H1 (cell line): Measurements from ENCODE around the gene AKR1C1. TPM values are rescaled to one million over a fixed set of nuclear protein-coding genes. Genes with fewer than 3 reads are reported as not detected.
"Not testable (repeated sequence)": the region's sequence is repeated elsewhere in the genome, so short reads cannot be mapped to it uniquely, and the experiment has no call there.

Experiments used
- CTCF ChIA-PET: fragments of 300-600 bp; sonication (Branson Sonifier 250); formaldehyde crosslinking; loops from one replicate; lab custom pipeline; 2021; ENCODE audit not compliant: partially characterized antibody; lab: Charles Lee
- POLR2A ChIA-PET: fragments of 300-600 bp; sonication (Branson Sonifier 250); formaldehyde crosslinking; loops from one replicate; lab custom pipeline; 2021; ENCODE audit warnings: inconsistent platforms; ENCODE audit not compliant: partially characterized antibody; lab: Charles Lee
- DNase-seq, 2 experiments: peaks; one replicate each; pipeline versions ENCODE4 v3.0.0 to v3.0.0-alpha.2; 2010 to 2022; ENCODE audit warnings: low spot score in 2 of 2, low read depth in 1 of 2, mixed read lengths in 1 of 2
- FAIRE-seq: peaks from 2 replicates; lab custom pipeline; 2011; peaks lifted over from hg19 to GRCh38; lab: Jason Lieb, UNC
- H2AFZ ChIP-seq: 2 replicates; pipeline ENCODE4 v1.8.1; 2012; ENCODE audit warnings: low read length, inconsistent platforms
- H2AK5ac ChIP-seq: 2 replicates; pipeline ENCODE4 v1.6.1; 2013; ENCODE audit warnings: low read depth, low read length
- H2BK120ac ChIP-seq: replicated peaks from 2 replicates; pipeline ENCODE3; 2013; ENCODE audit warnings: low read depth, low read length, inconsistent platforms
- H2BK12ac ChIP-seq: 2 replicates; pipeline ENCODE4 v1.6.1; 2013; ENCODE audit warnings: low read depth, low read length
- H2BK15ac ChIP-seq: 2 replicates; pipeline ENCODE4 v1.6.1; 2013; ENCODE audit warnings: low read length
- H2BK20ac ChIP-seq: 2 replicates; pipeline ENCODE4 v1.6.1; 2013; ENCODE audit warnings: low read length
- H2BK5ac ChIP-seq: 2 replicates; pipeline ENCODE4 v1.6.1; 2013; ENCODE audit warnings: low read depth, low read length
- H3K14ac ChIP-seq: 2 replicates; pipeline ENCODE4 v1.6.1; 2013; ENCODE audit warnings: inconsistent platforms; ENCODE audit not compliant: insufficient read length
- H3K18ac ChIP-seq: 2 replicates; pipeline ENCODE4 v1.6.1; 2013; ENCODE audit warnings: low read length; ENCODE audit errors: extremely low read depth
- H3K23ac ChIP-seq: 2 replicates; pipeline ENCODE4 v1.6.1; 2013; ENCODE audit warnings: inconsistent platforms; ENCODE audit not compliant: insufficient read length
- H3K23me2 ChIP-seq: 2 replicates; pipeline ENCODE4 v1.6.1; 2013; ENCODE audit warnings: low read depth, low read length
- H3K27ac ChIP-seq: 2 replicates; pipeline ENCODE4 v1.6.1; 2011; ENCODE audit warnings: low read depth, low read length, inconsistent platforms
- H3K27me3 ChIP-seq, 4 experiments: replicated peaks in 1 of 4; 1 replicate in 1 of 4; 2 replicates in 3 of 4; pipeline versions ENCODE4 v1.6.1 to v1.8.1; 2011 to 2013; ENCODE audit warnings: low read length in 3 of 4, mild to moderate bottlenecking in 3 of 4, inconsistent platforms in 2 of 4, mixed read lengths in 2 of 4, moderate library complexity in 1 of 4; ENCODE audit not compliant: control insufficient read depth in 3 of 4, insufficient read depth in 3 of 4; ENCODE audit errors: extremely low read depth in 1 of 4
- H3K36me3 ChIP-seq, 4 experiments: 2 replicates each; pipeline versions ENCODE4 v1.6.1 to v1.8.1; 2011 to 2013; ENCODE audit warnings: mild to moderate bottlenecking in 4 of 4, low read length in 3 of 4, moderate library complexity in 2 of 4, control low read depth in 1 of 4, inconsistent platforms in 1 of 4; ENCODE audit not compliant: insufficient read depth in 4 of 4, control insufficient read depth in 2 of 4
- H3K4ac ChIP-seq: replicated peaks from 2 replicates; pipeline ENCODE3; 2013; ENCODE audit warnings: low read length, low read depth, mixed read lengths, inconsistent platforms; ENCODE audit not compliant: insufficient read length
- H3K4me1 ChIP-seq, 4 experiments: replicated peaks in 1 of 4; 1 replicate in 1 of 4; 2 replicates in 3 of 4; pipeline versions ENCODE4 v1.6.1 to v1.8.1; 2011 to 2013; ENCODE audit warnings: low read length in 3 of 4, inconsistent platforms in 2 of 4, mixed read lengths in 1 of 4; ENCODE audit not compliant: insufficient read depth in 4 of 4, control insufficient read depth in 3 of 4
- H3K4me2 ChIP-seq, 2 experiments: 2 replicates each; pipeline versions ENCODE4 v1.6.1 to v1.8.1; 2011 to 2013; ENCODE audit warnings: low read depth in 2 of 2, low read length in 2 of 2, control low read depth in 1 of 2, inconsistent platforms in 1 of 2, mild to moderate bottlenecking in 1 of 2; ENCODE audit not compliant: insufficient read depth in 1 of 2
- H3K4me3 ChIP-seq, 4 experiments: fragments of 200-600, 300-600 bp in 1 of 4; sonication (generic), shearing (Covaris generic), sonication (Bioruptor Twin) in 1 of 4; 2 replicates each; pipeline versions ENCODE4 v1.5.1 to v1.8.1; 2011 to 2016; ENCODE audit warnings: low read length in 4 of 4, low read depth in 3 of 4, control low read depth in 2 of 4, inconsistent platforms in 2 of 4, mild to moderate bottlenecking in 2 of 4, mixed read lengths in 1 of 4, moderate library complexity in 1 of 4; ENCODE audit not compliant: insufficient read depth in 2 of 4; ENCODE audit errors: extremely low read depth in 1 of 4
- H3K56ac ChIP-seq: replicated peaks from 2 replicates; pipeline ENCODE3; 2013; ENCODE audit warnings: low read depth, mild to moderate bottlenecking, mixed read lengths, low read length, inconsistent platforms; ENCODE audit not compliant: insufficient read length
- H3K79me1 ChIP-seq: 2 replicates; pipeline ENCODE4 v1.6.1; 2013; ENCODE audit warnings: low read depth, low read length, control low read depth
- H3K79me2 ChIP-seq, 2 experiments: 2 replicates each; pipeline versions ENCODE4 v1.6.1 to v1.8.1; 2012 to 2013; ENCODE audit warnings: low read length in 2 of 2, mild to moderate bottlenecking in 2 of 2, inconsistent platforms in 1 of 2; ENCODE audit not compliant: insufficient read depth in 2 of 2, control insufficient read depth in 1 of 2
- H3K9ac ChIP-seq, 4 experiments: replicated peaks in 1 of 4; 1 replicate in 1 of 4; 2 replicates in 3 of 4; pipeline versions ENCODE4 v1.6.1 to v1.8.1; 2011 to 2013; ENCODE audit warnings: low read depth in 3 of 4, low read length in 3 of 4, control low read depth in 2 of 4, mild to moderate bottlenecking in 2 of 4, moderate library complexity in 2 of 4, inconsistent platforms in 1 of 4; ENCODE audit errors: extremely low read depth in 1 of 4
- H3K9me3 ChIP-seq, 2 experiments: 2 replicates each; pipeline versions ENCODE4 v1.6.1 to v1.8.1; 2012 to 2013; ENCODE audit warnings: mild to moderate bottlenecking in 2 of 2, moderate library complexity in 2 of 2, control low read depth in 1 of 2, inconsistent platforms in 1 of 2, low read depth in 1 of 2, low read length in 1 of 2, mixed read lengths in 1 of 2; ENCODE audit not compliant: insufficient read depth in 2 of 2
- H4K20me1 ChIP-seq, 2 experiments: replicated peaks in 1 of 2; 2 replicates each; pipeline versions ENCODE3 to v1.8.1; 2011 to 2013; ENCODE audit warnings: inconsistent platforms in 2 of 2, low read length in 2 of 2, mild to moderate bottlenecking in 1 of 2; ENCODE audit not compliant: insufficient read depth in 2 of 2, control insufficient read depth in 1 of 2
- H4K5ac ChIP-seq: 2 replicates; pipeline ENCODE4 v1.6.1; 2013; ENCODE audit warnings: low read length, low read depth, mixed read lengths, inconsistent platforms; ENCODE audit not compliant: insufficient read length
- H4K8ac ChIP-seq: 2 replicates; pipeline ENCODE4 v1.8.0; 2013; ENCODE audit warnings: mild to moderate bottlenecking, moderate library complexity, low read length, inconsistent platforms; ENCODE audit not compliant: insufficient read depth; ENCODE audit errors: extremely low read depth
- H4K91ac ChIP-seq: replicated peaks from 2 replicates; pipeline ENCODE3; 2013; ENCODE audit warnings: low read length, mixed read lengths, inconsistent platforms; ENCODE audit not compliant: insufficient read length
- WGBS, 2 experiments: shearing (Covaris generic) in 1 of 2; methylation state at CpG; one replicate each; pipeline versions ENCODE4 v1.1.6 to v1.1.7; 2013 to 2015; ENCODE audit warnings: low lambda C conversion rate in 2 of 2, mixed read lengths in 2 of 2, inconsistent platforms in 1 of 2, low coverage in 1 of 2, missing lambda C conversion rate in 1 of 2; ENCODE audit not compliant: insufficient replicate concordance in 2 of 2, insufficient coverage in 1 of 2, insufficient read length in 1 of 2; ENCODE audit errors: extremely low coverage in 1 of 2, missing lambda C conversion rate in 1 of 2; 5-methylcytosine and 5-hydroxymethylcytosine counted together
- polyA plus RNA-seq, 7 experiments: library from polyadenylated mRNA; depleted of rRNA in 3 of 7; stranded (reverse) in 5 of 7; unstranded in 2 of 7; fragments of >200 nt in 5 of 7; fragments of 200-250 nt in 2 of 7; gene quantifications; 1 replicate in 5 of 7; 2 replicates in 1 of 7; 4 replicates in 1 of 7; pipeline versions ENCODE4 v1.2.1 to v1.2.3, GENCODE V29; 2011 to 2013; ENCODE audit warnings: missing spikeins in 2 of 7, mixed read lengths in 2 of 7
- total RNA-seq: library from RNA; stranded (reverse); fragmentation: NEBNext Ultra II Directional; extraction: Animal tissue kit (Norgen Biotek cat#: 25700); gene quantifications from 2 replicates; pipeline ENCODE4 v1.2.1, GENCODE V29; 2021

The AKR1C1 gene
- total and polyA plus RNA-seq, 2 of the 8 experiments (the other 6 are each of a cell fraction or from before 2014, with no cell fraction given) = 1.4 to 2.1 TPM

GRCh38 chr10:5011392-5011791 is 48.2 kb downstream of the AKR1C1 start:
- POLR2A ChIA-PET = not testable (repeated sequence)
- 84% methylated on average over 2 of the region's 2 CpGs; no CpG with 5 or more reads in 1 of the 2 experiments for WGBS, 2 experiments

More at GRCh38 chr10:5011392-5011791, 48.2 kb downstream of the AKR1C1 start:
- H3K27me3 ChIP-seq, H3K4me1 ChIP-seq, FAIRE-seq, H3K79me2 ChIP-seq, H4K5ac ChIP-seq, H3K4me2 ChIP-seq, H2AK5ac ChIP-seq, H3K23me2 ChIP-seq, H3K14ac ChIP-seq, H2AFZ ChIP-seq, H3K36me3 ChIP-seq, DNase-seq, H2BK5ac ChIP-seq, H3K23ac ChIP-seq, H3K4ac ChIP-seq, H4K91ac ChIP-seq, H2BK12ac ChIP-seq, H3K27ac ChIP-seq, H2BK120ac ChIP-seq, H3K56ac ChIP-seq, H3K9me3 ChIP-seq, H2BK15ac ChIP-seq, H4K20me1 ChIP-seq, H3K9ac ChIP-seq, H3K18ac ChIP-seq, H2BK20ac ChIP-seq, H4K8ac ChIP-seq, H3K79me1 ChIP-seq, H3K4me3 ChIP-seq: not testable (repeated sequence)
- CTCF ChIA-PET = interaction anchor here (0.7 kb wide), 1 partner anchor 162 kb away, joined by 3 read pairs; no protein-coding TSS in a partner anchor
